Measurements from ENCODE around the gene ASGR2.

GRCh38 chr17:7063518-7064094, 51.0 kb downstream of the ASGR2 start:
- no peak for TF ChIP-seq GATA3 (IDR thresholded peaks at IDR 0.05; ENCODE audit: low read depth, low read length)
- no peak for TF ChIP-seq GATA2 (IDR thresholded peaks at IDR 0.05; ENCODE audit: low read depth, low read length)

Data from SH-SY5Y (cell line).